ENCODE results near the gene FAM20C.

FAM20C gene

DNA sequence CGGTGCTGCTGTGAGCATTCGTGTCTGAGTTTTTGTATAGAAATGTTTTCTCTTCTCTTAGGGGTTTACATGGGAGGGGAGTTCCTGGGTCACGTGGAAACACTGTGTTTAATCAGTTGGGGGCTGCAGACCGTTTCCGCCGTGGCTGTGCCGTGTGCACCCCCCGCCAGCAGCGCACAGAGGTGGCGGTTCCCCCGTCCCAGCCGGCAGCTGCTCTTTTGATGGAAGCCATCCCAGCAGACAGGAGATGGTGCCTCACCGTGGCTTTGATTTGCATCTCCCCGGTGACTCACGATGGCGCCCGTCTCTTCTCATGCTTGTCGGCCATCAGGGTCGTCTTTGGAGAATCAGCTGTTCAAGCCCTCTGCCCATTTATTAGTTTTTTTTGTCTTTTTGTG, 62.7 kb downstream of the FAM20C start:
- DNase-seq (ENCODE audit: low read depth) = no peak
- no peak for TF ChIP-seq CTCF (conservative IDR thresholded peaks at IDR 0.05; ENCODE audit: low read length)

GRCh38 chr7:255721-256361, 63.5 kb downstream of the FAM20C start:
- no peak for TF ChIP-seq CTCF (conservative IDR thresholded peaks at IDR 0.05; ENCODE audit: low read length)
- no peak for DNase-seq (ENCODE audit: low read depth)
- H3K4me3 ChIP-seq (ENCODE audit: low read length) = no peak overlapping the region

More for the DNA sequence above, 62.7 kb downstream of the FAM20C start:
- no peak overlapping the region for H3K4me3 ChIP-seq (ENCODE audit: low read length)

DNA sequence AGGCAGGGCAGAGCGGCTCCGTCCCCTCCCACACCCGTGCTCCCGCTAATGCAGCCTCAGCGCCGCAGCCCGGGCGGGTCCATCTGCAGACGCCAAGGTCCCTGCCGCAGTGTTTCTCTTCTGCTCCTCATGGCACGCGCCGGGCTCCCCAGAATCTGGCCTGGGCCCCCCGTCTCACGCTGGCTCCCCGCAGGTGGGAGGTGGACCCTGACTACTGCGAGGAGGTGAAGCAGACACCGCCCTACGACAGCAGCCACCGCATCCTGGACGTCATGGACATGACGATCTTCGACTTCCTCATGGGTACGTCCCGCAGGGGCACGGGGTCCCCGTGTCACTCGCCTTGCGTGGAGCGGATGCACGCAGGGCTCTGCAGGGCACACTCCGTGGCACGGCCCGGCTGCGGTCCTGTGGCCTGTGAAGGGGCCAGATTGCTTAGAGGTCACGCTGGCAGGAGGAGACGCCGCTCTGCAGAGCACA, 64.1 kb downstream of the FAM20C start:
- no peak for TF ChIP-seq CTCF (conservative IDR thresholded peaks at IDR 0.05; ENCODE audit: low read length)
- no peak overlapping the region for H3K4me3 ChIP-seq (ENCODE audit: low read length)
- no peak for DNase-seq (ENCODE audit: low read depth)

- H3K4me3 ChIP-seq (ENCODE audit: low read length) = no peak overlapping the region
- no peak for DNase-seq (ENCODE audit: low read depth)
- TF ChIP-seq CTCF (conservative IDR thresholded peaks at IDR 0.05; ENCODE audit: low read length) = no peak
Measured at GRCh38 chr7:256981-257646, 64.7 kb downstream of the FAM20C start.

- no peak overlapping the region for H3K4me3 ChIP-seq (ENCODE audit: low read length)
- no peak for DNase-seq (ENCODE audit: low read depth)
- TF ChIP-seq CTCF (conservative IDR thresholded peaks at IDR 0.05; ENCODE audit: low read length) = no peak
Measured at GRCh38 chr7:257647-257992, 65.2 kb downstream of the FAM20C start.

GRCh38 chr7:258476-259190, 66.3 kb downstream of the FAM20C start:
- no peak for DNase-seq (ENCODE audit: low read depth)
- no peak overlapping the region for H3K4me3 ChIP-seq (ENCODE audit: low read length)
- no peak for TF ChIP-seq CTCF (conservative IDR thresholded peaks at IDR 0.05; ENCODE audit: low read length)

GRCh38 chr7:259191-259505, 66.8 kb downstream of the FAM20C start:
- no peak for DNase-seq (ENCODE audit: low read depth)
- TF ChIP-seq CTCF (conservative IDR thresholded peaks at IDR 0.05; ENCODE audit: low read length) = no peak
- no peak overlapping the region for H3K4me3 ChIP-seq (ENCODE audit: low read length)
